NCI-H146 treated with DMSO at 0.1 percent for 48 hours (cell line): ENCODE results near the gene IL22.
"Not testable (repeated sequence)": the region's sequence is repeated elsewhere in the genome, so short reads cannot be mapped to it uniquely, and the experiment has no call there.

Experiments
- DNase-seq: peaks from one replicate; lab custom pipeline; 2025; ENCODE audit not compliant: unreplicated experiment; lab: John Stamatoyannopoulos, UW

Gene IL22

DNA sequence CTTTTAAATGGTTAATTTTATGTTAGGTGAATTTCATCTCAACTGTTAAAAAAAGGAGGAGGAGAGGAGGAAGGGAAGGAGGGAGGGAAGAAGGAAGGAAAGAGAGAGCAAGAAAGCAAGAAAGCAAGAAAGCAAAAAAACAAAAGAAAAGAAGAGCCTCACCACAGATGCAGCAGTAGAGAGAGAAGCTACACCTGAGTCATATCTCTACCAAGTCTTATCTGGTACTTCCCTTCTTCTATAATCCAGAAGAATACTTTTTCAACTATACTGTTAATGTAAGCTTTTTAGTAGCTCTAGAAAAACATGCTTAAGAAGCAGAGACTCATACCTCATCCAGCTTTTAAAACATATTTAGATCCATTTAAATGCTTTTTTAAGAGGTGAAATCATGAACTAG lies 22.2 kb downstream of the IL22 start:
- DNase-seq: no peak

DNA sequence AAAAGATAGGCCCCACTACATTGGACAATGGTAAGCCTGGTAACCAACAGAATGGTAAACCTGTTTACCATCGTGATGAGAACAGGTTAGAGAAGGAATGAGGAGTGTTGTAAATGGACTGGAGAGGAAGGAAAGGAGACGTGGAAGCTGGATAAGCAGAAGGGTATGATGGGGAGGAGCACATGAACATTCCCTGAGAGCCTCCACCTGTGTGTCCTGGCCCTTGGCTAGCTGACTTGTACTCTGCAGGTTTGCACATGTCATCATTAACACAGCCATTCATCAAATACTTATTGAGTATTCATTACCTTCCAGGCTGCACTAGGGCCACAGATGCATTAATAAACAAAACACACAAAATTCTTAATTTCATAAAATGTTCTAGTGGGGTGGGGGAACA lies 23.4 kb downstream of the IL22 start:
- no peak for DNase-seq

DNA sequence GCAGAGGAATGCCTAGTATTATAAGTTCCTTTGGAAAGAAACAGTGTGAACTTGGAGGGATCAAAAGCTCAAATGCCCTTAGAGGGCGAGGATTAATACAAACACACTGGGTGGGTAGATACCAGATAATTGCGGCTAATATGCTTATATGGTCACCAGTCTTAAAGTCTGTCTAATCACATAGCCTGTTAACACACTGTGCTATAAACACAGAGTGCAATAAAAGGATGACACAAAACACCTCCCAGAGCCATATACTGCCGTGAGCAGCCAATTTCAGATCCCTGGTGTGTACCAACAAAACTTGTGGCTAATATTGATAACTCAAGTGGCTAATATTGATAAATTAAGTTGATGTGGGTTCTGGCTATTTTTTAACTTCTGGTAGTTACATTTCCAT lies 26.0 kb downstream of the IL22 start:
- no peak for DNase-seq

DNA sequence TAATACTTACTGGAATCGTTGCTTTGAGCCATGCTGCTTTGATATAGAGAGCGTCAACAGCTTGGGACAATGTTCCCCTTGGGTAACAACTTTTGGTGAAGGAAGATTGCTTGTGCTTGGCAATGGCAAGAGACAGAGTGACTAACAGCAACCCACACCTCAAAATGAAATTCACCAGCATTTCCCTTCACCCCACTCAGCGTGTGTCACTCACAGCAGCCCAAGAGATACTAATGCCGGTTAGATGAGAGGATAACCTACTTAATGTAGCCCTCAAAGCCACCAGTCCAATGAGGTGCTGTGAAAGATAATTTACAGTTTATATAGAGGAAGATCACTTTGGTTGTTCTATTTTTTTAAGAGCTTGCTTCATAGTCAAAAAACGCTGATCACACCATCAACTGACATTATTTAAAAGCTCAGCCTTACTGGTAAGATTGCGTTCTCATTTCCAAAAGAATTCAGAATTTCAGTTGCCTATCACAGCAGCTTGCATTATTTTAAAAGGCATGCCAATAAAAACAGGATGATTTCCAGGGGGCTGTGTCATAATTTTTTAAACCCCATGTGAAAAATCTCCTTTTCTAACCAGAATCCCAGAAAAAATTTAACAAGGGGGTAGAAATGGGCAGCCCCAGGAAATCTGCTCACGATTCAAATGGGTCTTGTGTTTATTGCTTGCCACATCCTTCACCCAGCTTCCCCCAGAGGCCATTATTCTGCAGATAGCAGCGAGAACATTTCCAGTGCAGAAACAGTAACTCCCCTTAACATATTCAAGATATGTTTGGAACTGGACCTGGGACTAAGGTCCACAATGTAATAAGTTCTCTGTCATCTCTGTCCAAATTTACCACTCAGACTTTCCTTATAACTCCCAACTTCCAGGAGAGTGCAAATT lies 27.6 kb downstream of the IL22 start, which contains the start of gene IL26:
TSS of gene IL26 (minus strand) at position 235 of the 901 bp plus-strand sequence. CDS start at position 181, 54 bp downstream.
- no peak for DNase-seq

DNA sequence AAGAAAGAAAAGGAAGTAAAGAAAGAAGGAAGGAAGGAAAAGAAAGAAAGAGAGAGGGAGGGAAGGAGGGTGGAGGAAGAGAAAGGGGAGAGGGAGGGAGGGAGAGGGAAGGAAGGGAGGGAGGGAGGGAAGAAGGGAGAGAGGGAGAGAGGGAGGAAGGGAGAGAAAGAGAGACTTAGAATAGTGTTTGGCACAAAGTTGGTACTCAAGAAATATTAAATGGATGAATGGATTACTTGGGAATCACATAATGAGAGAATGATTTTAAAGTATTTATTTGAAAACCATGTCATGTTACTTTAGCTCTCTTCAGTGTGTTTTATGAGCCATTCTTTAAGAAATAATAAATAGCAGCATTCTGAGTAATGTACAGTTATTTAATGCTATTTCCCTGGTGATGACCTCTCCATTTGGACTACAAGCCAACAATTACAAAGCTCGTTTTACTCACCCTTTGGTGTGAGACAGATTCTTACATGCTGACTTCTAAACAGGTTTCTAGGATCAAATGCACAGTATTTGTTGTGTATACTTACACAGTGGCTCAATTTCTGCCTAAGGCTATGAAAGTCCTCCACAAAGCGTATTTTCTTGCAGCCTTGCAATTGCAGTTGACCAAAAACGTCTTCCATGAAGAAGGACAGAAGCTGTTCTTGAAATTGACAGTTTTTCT lies 28.7 kb downstream of the IL22 start:
- DNase-seq: no peak

DNA sequence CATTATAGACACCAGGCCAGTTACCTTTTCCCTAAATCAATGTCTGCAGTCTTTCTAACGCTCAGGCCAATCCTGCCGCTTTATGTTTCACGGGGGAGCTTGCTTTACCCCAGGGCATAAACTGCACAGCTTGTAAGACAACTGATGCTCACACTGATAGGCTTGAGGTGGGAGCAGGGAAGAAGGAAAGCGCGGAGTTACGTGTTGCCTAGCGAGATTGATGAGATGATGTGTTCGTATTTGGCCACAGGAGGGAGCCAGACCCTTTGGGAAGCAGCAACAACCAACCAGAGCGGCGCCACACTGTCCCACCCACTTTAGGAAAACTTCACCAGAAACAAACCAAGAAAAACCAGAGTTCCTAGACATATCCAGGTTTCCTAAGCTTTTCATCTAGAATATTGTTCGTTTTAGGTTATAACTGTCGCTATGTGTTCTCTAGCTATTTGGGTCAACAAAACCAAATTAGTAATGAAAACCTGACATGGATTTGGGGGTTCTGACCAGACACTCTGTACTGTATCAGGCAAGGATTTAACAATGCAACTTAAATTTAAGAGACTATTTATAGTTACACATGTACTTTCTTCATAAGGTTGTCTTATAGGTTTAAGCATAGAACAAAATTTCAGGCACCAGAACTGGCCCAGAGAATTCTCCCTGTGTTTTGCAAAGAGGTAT lies 30.2 kb downstream of the IL22 start:
- DNase-seq: peak; percentile 73

DNA sequence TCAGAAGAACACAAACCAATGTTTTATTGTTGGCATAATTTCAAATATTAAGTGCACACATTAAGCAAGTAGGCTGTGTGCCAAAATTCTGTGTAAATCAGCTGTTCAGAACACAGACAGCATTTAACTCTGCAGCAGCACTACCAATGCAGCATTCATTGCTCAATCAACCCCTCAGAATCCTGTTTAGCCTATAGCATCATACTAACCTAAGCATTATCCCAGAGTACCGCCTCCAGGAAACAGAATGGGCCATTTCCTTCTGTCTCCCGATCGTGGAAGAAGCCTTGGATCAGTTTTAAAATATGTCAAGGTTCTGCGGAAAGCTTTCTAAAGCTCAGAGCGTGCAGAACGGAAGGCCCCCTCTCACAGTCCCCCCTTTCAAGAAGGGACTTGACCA lies 31.1 kb downstream of the IL22 start:
- no peak for DNase-seq

DNA sequence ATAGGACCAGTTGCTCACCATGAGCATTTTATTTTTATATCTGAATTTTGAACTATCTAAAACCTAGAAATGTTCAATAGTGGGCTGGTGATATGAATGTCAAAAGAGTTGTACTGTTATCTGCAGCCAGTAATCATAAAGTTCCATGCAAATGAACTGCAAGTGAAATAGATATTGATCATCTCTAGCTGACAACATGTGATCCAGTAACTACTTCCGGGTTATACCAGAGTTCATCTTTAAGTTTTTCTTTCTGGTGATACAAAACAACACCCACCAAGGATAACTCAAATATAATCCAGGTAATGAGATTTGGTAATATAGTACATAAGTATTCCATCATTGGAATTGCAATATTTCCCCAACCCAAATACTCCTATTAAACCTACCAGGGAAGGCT lies 31.9 kb downstream of the IL22 start:
- no peak for DNase-seq

DNA sequence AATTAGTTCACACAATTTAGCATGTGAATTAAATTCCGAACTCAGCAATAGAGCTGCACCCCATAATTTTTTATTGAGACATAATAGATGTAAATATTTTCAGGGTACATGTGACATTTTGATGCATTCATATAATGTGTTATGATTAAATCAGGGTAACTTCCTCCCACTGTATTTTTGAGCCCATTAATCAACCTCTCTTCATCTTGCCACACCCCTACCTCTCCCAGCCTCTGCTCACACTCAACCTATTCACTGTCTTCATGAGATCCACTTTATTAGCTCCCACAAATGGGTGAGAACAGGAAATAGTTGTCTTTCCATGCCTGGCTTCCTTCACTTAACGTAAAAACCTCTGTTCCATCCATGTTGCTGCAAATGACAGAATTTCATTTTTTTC lies 42.5 kb downstream of the IL22 start:
- no peak for DNase-seq

DNA sequence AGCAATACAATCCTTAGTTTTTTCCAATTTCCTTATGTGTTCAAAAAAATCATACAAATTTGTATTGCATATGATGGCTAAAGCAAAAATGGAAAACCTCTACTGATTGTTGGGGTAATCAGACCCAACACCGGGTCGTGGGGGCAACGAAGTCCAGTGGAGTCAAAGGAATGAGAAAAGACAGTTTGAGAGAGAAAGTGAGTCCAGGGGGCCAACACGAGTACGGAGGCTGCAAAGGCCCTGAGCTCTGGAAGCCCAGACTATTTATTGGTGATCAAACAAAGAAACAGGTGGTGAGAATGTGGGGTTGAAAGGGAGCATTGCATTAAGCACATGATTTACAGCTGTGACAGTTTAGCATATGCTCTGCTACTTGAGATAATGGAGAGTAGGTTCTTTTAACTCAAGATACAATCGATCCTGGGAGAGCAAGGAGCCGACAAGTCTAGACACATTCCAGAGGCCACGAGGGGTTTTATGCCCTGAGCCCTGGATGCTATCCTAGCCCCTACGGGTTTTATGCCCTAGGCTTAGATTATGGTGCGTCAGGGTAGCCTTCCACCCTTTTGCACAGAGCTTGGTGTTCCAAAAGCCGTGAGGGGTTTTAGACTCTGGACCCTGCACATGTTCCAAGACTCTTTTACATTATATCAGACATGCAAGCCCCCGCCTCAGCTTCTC lies 44.2 kb downstream of the IL22 start:
- DNase-seq: not testable (repeated sequence)

DNA sequence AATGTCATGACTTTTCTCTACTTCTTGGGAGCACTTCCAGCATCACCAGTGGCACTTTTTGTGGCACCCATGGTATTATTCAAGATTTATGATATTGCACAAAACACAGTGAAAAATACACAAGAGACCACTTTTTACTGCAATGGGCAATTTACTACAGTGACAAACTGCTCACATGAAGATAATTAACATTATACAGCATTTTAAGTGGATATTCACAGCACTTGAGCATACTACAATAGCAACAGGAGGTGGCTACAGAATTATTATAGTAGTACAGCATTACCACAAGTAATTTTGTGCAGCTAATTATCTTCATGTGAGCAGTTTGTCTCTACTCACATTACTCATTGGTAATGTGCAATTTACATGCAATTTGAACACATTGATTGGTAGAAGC lies 46.1 kb downstream of the IL22 start:
- DNase-seq: no peak

DNA sequence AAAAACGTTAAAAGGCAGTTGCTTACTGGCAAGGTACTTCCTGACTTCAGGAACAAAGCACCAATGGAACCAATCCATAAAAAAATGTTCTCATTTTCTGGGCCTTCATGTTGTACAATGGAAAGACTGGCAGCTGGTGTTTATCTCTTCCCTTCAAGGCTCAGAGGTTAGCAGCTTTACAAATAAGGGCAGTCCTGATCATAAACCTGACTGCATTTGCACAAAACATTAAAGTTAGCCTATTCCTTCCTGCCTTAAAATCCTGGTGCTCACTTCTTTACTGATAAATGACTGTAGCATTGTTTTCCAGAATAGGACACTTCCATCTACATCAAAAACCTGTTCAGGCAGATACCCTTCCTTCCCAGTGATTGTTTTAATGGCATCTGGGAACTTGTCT lies 47.0 kb downstream of the IL22 start:
- no peak for DNase-seq

DNA sequence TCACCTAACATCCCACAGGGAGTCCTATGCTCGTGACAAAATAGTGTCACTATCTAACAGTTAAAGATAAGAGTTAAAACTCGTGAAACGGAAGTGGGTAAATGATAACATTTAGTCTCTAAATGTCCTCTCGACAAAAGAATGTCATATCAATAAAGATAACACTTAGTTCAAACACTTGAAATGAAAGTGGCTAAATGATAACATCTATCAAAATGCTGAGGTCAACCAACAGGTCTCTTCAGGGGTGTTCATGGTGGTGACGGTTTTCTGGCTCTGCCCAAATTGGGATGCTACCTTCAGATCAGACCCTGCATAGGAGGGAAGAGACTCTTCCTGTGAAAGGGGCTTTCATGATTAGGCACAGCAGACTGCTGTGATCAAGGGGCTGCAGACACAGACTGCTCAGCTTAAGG lies 49.9 kb downstream of the IL22 start:
- no peak for DNase-seq

DNA sequence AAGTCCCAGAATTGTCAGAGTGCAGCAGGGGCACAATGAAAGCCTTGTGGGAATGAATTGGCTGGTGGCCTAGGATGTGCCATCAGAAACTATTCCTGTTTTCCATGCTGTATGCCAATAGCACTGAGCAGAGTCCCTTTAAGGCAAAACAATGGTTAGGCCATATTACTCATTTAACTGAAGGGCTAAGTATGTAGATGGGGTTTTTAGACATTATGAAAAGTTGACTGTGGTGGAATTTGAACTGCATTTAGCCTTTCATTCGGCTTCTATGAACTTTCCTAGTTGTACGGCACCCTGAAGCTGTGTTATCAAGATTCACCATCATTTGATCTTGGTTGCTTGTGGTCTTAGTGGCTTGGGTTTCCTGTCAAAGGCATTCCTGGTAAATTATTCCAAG lies 52.5 kb downstream of the IL22 start:
- no peak for DNase-seq

DNA sequence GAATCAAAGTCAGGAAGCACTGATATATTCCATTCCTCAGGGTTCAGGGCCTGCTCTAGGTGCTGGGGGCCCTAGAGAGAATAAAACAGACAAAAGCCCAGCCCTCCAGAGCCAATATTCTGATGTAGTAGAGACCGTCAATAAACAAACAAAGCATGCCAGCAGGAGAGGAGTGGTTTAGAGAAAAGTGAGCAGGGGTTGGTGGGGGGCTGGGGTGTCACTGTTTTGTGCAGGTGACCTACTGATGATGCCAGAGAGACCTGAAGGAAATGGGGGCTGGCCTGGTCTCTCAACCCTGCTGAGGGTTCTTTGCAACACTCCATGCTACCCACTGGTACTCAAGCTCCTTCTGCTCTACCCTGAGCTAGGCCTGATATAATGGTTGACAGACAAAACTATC lies 54.3 kb downstream of the IL22 start:
- no peak for DNase-seq

DNA sequence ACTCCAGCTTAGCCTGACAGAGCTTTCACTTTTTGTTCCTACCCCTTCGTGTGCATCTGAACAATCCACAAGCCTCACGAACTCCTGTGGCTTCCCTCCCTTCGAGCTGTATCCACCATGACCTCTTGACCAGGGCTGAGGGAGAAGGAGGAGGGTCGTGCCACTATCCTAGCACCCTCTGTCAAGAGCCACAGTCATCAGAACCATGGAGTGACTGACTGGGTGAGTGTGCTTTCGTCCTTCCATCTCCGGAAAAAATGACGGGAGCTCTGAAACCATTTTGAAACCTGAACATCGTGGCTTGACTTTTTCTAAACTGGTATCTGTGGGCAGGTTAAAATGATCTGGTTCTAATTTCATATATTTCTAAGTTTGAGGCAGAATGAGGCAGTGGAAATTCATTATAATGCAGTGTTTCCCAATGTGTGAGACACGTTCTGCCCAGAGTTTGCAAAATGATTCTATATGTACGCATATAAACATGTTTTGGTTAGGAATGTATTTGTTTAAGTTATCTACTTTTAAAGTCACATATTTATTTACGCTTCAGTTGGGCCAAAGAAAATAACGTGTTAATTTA lies 54.8 kb downstream of the IL22 start:
- DNase-seq: no peak
